Fibroblast of lung (primary cell): ENCODE measurements around the gene SLC17A2. TPM values are rescaled to one million over a fixed set of nuclear protein-coding genes. Genes with fewer than 3 reads are reported as not detected.

Source experiments
- DNase-seq, 2 donors: peaks; one replicate each; pipeline versions ENCODE4 v3.0.0 to v3.0.0-alpha.2; 2010; ENCODE audit warnings: low read depth in 2 of 2
- H2AFZ ChIP-seq: 2 replicates; pipeline ENCODE4 v1.5.1; 2012; ENCODE audit warnings: low read length, control low read depth, inconsistent platforms
- H3K27ac ChIP-seq: 2 replicates; pipeline ENCODE4 v1.5.1; 2011; ENCODE audit warnings: low read length, control low read depth; ENCODE audit not compliant: insufficient read depth
- H3K27me3 ChIP-seq: 2 replicates; pipeline ENCODE4 v1.5.1; 2011; ENCODE audit warnings: mild to moderate bottlenecking, low read length; ENCODE audit not compliant: control insufficient read depth, insufficient read depth
- H3K36me3 ChIP-seq: 2 replicates; pipeline ENCODE4 v1.5.1; 2011; ENCODE audit warnings: low read length; ENCODE audit not compliant: control insufficient read depth, insufficient read depth
- H3K4me1 ChIP-seq: 2 replicates; pipeline ENCODE4 v1.5.1; 2011; ENCODE audit warnings: low read length; ENCODE audit not compliant: control insufficient read depth, insufficient read depth; ENCODE audit errors: extremely low read depth
- H3K4me2 ChIP-seq: 2 replicates; pipeline ENCODE4 v1.5.1; 2011; ENCODE audit warnings: low read length, control low read depth; ENCODE audit not compliant: insufficient read depth; ENCODE audit errors: extremely low read depth
- H3K4me3 ChIP-seq, 4 experiments: fragments of 200-600 bp in 1 of 4; sonication (generic) in 1 of 4; replicated peaks in 1 of 4; 2 replicates each; pipeline ENCODE4 v1.5.1; 2011 to 2016; ENCODE audit warnings: low read length in 4 of 4, low read depth in 3 of 4, mild to moderate bottlenecking in 3 of 4, control low read depth in 2 of 4, inconsistent platforms in 1 of 4, mixed read lengths in 1 of 4; ENCODE audit not compliant: insufficient read depth in 1 of 4; ENCODE audit errors: control extremely low read depth in 1 of 4
- H3K79me2 ChIP-seq: 2 replicates; pipeline ENCODE4 v1.5.1; 2012; ENCODE audit warnings: mild to moderate bottlenecking, low read length, inconsistent platforms; ENCODE audit not compliant: control insufficient read depth, insufficient read depth
- H3K9ac ChIP-seq: 2 replicates; pipeline ENCODE4 v1.5.1; 2011; ENCODE audit warnings: mild to moderate bottlenecking, low read length, control low read depth; ENCODE audit not compliant: insufficient read depth
- H3K9me3 ChIP-seq: 2 replicates; pipeline ENCODE4 v1.5.1; 2012; ENCODE audit warnings: low read depth, low read length; ENCODE audit not compliant: control insufficient read depth, insufficient read depth
- H4K20me1 ChIP-seq: 2 replicates; pipeline ENCODE4 v1.5.1; 2011; ENCODE audit warnings: low read length; ENCODE audit not compliant: control insufficient read depth, insufficient read depth; ENCODE audit errors: extremely low read depth
- EZH2 ChIP-seq: IDR thresholded peaks from 2 replicates; pipeline ENCODE4 v1.5.1; 2012; ENCODE audit warnings: low read length, control low read depth, mild to moderate bottlenecking; ENCODE audit errors: missing control alignments
- polyA plus RNA-seq, 2 donors: library from polyadenylated mRNA; depleted of rRNA in 1 of 2; stranded (reverse) in 1 of 2; unstranded in 1 of 2; fragments of >200 nt; gene quantifications; 2 replicates each; pipeline ENCODE4 v1.2.1, GENCODE V29; 2011 to 2012; ENCODE audit warnings: missing spikeins in 1 of 2
- total RNA-seq: library from RNA; depleted of rRNA; stranded (reverse); fragments of >200 nt; gene quantifications from 2 replicates; pipeline ENCODE4 v1.2.1, GENCODE V29; 2014
- TF ChIP-seq, protein P1 (sequence below), 2 donors: IDR thresholded peaks in 1 of 2; conservative IDR thresholded peaks in 1 of 2; 1 replicate in 1 of 2; 2 replicates in 1 of 2; pipeline ENCODE4 v1.5.1; 2011 to 2012; ENCODE audit warnings: low read length in 2 of 2, control low read depth in 1 of 2, inconsistent platforms in 1 of 2, low read depth in 1 of 2, mild to moderate bottlenecking in 1 of 2

The SLC17A2 gene
- total and polyA plus RNA-seq, 2 donors (not counting 1 experiment from before 2014, with no cell fraction given): not detected

DNA sequence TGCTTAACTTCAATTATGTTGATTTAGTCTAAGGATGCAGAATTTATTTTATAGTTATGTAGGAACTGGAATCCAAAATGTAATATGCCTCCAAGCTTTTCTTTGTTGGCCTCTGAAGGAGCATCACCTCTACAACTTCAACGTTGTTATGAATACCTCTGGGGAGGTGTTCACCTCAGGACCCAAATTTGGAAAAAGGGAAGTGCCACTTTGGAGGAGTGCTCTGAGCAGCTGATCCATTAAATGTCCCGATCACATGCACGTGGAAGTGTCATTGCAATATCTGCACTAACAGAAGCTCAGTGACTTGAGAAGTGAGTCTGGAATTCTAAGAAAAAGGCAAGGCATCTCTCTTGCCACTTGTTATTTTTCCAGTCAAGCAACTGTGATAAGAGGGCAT, 34.2 kb downstream of the SLC17A2 start:
- no peak overlapping the region for H3K9ac ChIP-seq
- H3K9me3 ChIP-seq: no peaks in the 10 kb centered on the region
- no peaks in the 10 kb centered on the region for H3K36me3 ChIP-seq
- H3K27me3 ChIP-seq: no peaks in the 10 kb centered on the region
- no peaks in the 10 kb centered on the region for H4K20me1 ChIP-seq
- no peak overlapping the region for H3K27ac ChIP-seq
- no peak overlapping the region for H3K4me3 ChIP-seq
- H3K4me1 ChIP-seq: no peaks in the 10 kb centered on the region
- no peak for DNase-seq
- TF ChIP-seq, protein P1, sequence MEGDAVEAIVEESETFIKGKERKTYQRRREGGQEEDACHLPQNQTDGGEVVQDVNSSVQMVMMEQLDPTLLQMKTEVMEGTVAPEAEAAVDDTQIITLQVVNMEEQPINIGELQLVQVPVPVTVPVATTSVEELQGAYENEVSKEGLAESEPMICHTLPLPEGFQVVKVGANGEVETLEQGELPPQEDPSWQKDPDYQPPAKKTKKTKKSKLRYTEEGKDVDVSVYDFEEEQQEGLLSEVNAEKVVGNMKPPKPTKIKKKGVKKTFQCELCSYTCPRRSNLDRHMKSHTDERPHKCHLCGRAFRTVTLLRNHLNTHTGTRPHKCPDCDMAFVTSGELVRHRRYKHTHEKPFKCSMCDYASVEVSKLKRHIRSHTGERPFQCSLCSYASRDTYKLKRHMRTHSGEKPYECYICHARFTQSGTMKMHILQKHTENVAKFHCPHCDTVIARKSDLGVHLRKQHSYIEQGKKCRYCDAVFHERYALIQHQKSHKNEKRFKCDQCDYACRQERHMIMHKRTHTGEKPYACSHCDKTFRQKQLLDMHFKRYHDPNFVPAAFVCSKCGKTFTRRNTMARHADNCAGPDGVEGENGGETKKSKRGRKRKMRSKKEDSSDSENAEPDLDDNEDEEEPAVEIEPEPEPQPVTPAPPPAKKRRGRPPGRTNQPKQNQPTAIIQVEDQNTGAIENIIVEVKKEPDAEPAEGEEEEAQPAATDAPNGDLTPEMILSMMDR (conservative IDR thresholded peaks at IDR 0.05 in 1 of 2, IDR thresholded peaks at IDR 0.05 in 1 of 2; ENCODE audit: low read depth in 1 of 2, low read length in 2 of 2): no peak
- TF ChIP-seq EZH2: no peak
- H2AFZ ChIP-seq: no peak overlapping the region
- H3K79me2 ChIP-seq: no peaks in the 10 kb centered on the region
- no peak overlapping the region for H3K4me2 ChIP-seq

DNA sequence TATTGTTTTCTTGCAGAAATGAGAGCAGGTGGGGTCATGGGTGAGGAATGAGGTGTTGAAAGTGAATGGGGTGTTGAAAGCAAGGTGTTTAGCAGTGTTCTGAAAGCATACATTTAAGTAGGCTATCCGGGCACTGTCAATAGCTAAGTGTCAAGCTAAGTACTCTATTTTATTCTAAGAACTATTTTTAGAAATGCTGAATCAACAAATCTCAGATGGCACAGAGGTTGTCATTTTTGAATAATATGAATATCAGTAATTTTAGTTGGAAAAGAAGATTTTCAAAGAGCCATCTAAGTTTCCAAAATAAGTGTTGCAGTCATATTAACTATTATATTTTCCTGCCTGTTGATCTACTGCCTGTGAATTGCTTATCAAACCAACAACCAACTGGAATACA, 34.7 kb downstream of the SLC17A2 start:
- no peaks in the 10 kb centered on the region for H3K4me1 ChIP-seq

DNA sequence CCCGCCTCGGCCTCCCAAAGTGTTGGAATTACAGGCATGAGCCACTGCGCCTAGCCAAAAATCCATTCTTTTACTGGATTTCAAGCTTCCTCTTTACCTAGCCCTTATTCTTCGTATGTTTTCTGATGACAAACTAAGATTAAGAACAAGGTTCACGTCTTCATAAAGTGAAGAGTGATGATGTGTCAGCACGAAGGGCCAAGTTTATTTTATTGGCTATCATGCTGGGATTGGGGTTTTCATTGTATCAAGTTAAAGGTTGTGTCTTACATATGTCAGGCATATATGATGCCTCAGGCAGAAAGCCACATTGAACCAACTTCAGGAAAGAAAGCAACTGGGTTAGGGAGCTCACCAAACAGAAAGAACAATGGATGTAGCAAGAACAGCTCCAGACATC, 36.7 kb downstream of the SLC17A2 start:
- no peak for TF ChIP-seq EZH2
- TF ChIP-seq, protein P1 (conservative IDR thresholded peaks at IDR 0.05 in 1 of 2, IDR thresholded peaks at IDR 0.05 in 1 of 2; ENCODE audit: low read depth in 1 of 2, low read length in 2 of 2): no peak
- Histone ChIP-seq H3K27me3 (no peaks in the 10 kb centered on the region), H2AFZ (no peak overlapping the region), H3K36me3 (no peaks in the 10 kb centered on the region), H3K4me1 (no peaks in the 10 kb centered on the region), H3K9me3 (no peaks in the 10 kb centered on the region), H3K4me3 (no peak overlapping the region), H4K20me1 (no peaks in the 10 kb centered on the region), H3K4me2 (no peak overlapping the region), H3K27ac (no peak overlapping the region), H3K79me2 (no peaks in the 10 kb centered on the region), H3K9ac (no peak overlapping the region)
- DNase-seq: no peak

More for the DNA sequence above, 34.7 kb downstream of the SLC17A2 start:
- TF ChIP-seq EZH2: no peak
- TF ChIP-seq, protein P1 (conservative IDR thresholded peaks at IDR 0.05 in 1 of 2, IDR thresholded peaks at IDR 0.05 in 1 of 2; ENCODE audit: low read depth in 1 of 2, low read length in 2 of 2): no peak
- H3K27me3 ChIP-seq: no peaks in the 10 kb centered on the region
- H3K4me3 ChIP-seq: no peak overlapping the region
- DNase-seq: no peak
- no peaks in the 10 kb centered on the region for H3K79me2 ChIP-seq
- no peak overlapping the region for H3K9ac ChIP-seq
- H2AFZ ChIP-seq: no peak overlapping the region
- H4K20me1 ChIP-seq: no peaks in the 10 kb centered on the region
- H3K36me3 ChIP-seq: no peaks in the 10 kb centered on the region
- H3K4me2 ChIP-seq: no peak overlapping the region
- H3K9me3 ChIP-seq: no peaks in the 10 kb centered on the region
- H3K27ac ChIP-seq: no peak overlapping the region
